Suprapubic skin (tissue), 4 donors: Measurements from ENCODE around the gene NPPB.

ENCODE experiments used
- CTCF ChIP-seq, 2 donors: fragments of 200-600 bp in 1 of 2; fragments of 450-650 bp in 1 of 2; sonication (generic) in 1 of 2; IDR thresholded peaks; one replicate each; pipeline ENCODE4 v1.5.1; 2016 to 2019; ENCODE audit warnings: antibody characterized with exemption in 2 of 2, mild to moderate bottlenecking in 1 of 2, moderate library complexity in 1 of 2
- EP300 ChIP-seq: sonication (generic); formaldehyde crosslinking; IDR thresholded peaks from one replicate; pipeline ENCODE4 v1.6.1; 2017; ENCODE audit warnings: antibody characterized with exemption
- POLR2A ChIP-seq, 2 donors: fragments of 450-650 bp; IDR thresholded peaks; one replicate each; pipeline ENCODE4 v1.6.1; 2017; ENCODE audit warnings: antibody characterized with exemption in 2 of 2, mild to moderate bottlenecking in 2 of 2, moderate library complexity in 2 of 2
- POLR2AphosphoS5 ChIP-seq, 3 donors: sonication (generic); formaldehyde crosslinking; IDR thresholded peaks; one replicate each; pipeline ENCODE4 v1.6.1; 2017; ENCODE audit warnings: antibody characterized with exemption in 3 of 3

GRCh38 chr1:11817192-11817591 lies 41.6 kb downstream of the NPPB start:
- no peak for TF ChIP-seq CTCF (IDR thresholded peaks at IDR 0.05)
- TF ChIP-seq POLR2A (IDR thresholded peaks at IDR 0.05): no peak
- TF ChIP-seq EP300: no peak
- no peak for TF ChIP-seq POLR2AphosphoS5 (IDR thresholded peaks at IDR 0.05)
